CD4-positive, alpha-beta T cell treated with Interleukin-4 for 1 hour (primary cell): Measurements from ENCODE around the gene RALGPS1.

ENCODE experiments used
- DNase-seq, 2 donors: peaks; one replicate each; pipeline ENCODE4 v3.0.0-alpha.2; 2020 to 2022

RALGPS1 gene

DNA sequence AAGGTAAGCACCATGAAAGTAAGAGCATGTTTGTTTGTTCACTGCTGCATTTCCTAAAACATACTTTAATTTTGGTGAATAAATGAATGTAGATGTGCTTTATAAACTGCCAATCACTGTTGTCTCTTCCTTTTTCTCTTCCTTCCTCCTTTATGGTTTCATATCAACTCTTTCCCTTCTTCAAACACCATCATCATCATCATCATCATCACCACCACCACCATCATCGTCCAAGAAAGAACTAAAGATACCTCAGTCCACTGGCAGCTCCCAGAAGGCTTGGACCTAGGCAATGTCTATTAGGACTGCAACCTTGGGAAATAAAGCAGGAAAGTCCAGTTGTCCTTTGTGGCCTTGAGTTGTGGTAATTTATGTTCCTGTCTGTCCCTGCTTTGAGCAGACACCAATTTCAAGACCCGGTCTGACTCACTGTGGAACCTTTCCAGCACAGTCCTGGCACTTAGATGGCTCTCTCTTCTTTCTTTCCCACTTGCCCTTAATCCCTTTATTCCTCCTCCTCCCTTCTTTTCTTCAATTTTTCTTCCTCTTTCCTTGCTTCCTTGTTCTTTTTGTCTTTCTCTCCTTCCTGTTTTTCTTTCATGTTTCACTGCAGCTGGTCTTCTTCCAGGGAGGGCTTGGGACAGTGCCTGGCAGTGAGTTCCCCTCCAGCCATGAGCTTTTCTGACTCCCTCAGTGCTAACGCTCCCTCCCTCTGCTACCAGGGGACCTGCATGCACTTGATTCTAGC is 108.5 kb downstream of the RALGPS1 start:
- no peak for DNase-seq

DNA sequence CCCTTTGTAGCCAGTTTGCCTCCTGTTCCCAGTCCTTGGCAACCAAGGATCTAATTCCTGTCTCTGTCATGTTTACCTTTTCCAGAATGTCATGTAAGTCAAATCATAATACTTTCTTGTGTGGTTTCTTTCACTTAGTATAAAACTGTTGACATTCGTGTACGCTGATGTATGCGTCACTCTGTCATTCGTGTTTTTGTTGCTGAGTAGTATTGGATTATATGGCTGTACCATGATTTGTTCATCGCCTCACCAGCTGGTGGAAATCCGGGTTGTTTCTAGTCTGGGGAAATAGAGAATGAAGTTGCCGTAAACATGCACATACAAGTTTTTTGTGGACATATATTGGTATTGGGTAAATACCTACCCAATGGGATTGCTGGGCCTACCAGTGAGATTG is 110.5 kb downstream of the RALGPS1 start:
- DNase-seq = no peak

DNA sequence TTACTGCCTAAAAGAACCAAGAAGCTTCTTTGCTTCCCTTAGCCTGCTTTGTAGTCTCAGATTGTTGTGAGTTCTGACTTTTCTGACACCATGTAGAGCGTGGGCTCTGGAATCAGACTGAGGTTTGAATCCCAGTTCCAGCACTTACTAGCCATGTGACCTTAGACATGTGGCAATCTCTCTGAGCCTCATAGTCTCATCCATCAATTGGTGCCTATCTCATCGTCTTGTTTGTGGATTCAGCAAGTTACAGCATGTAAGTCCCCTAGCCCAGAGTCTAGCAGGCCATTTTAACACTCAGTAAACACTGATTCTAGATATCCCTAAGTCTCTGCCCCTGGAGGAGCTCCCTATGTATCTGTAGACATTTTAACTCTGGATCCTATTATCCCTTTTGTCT is 113.1 kb downstream of the RALGPS1 start:
- no peak for DNase-seq

DNA sequence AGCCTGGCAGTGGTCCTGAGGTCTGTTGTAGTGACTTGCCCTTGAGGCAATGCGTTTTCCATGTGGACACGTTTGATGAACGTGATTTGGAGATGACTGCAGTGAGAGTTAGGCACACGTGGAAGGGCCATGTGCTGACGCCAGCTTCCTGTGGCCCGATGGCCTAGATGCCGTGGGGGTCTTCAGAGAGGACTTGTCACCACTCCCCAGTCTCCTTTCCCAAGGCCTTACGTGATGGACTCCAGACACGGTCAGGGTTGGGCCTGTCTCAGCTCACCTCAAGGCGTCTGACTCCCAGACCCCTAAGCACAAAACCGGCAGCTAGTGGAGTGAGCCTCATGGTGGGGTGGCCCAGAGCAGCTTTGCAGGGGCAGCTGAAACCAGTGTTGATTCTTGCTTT is 115.0 kb downstream of the RALGPS1 start:
- no peak for DNase-seq

DNA sequence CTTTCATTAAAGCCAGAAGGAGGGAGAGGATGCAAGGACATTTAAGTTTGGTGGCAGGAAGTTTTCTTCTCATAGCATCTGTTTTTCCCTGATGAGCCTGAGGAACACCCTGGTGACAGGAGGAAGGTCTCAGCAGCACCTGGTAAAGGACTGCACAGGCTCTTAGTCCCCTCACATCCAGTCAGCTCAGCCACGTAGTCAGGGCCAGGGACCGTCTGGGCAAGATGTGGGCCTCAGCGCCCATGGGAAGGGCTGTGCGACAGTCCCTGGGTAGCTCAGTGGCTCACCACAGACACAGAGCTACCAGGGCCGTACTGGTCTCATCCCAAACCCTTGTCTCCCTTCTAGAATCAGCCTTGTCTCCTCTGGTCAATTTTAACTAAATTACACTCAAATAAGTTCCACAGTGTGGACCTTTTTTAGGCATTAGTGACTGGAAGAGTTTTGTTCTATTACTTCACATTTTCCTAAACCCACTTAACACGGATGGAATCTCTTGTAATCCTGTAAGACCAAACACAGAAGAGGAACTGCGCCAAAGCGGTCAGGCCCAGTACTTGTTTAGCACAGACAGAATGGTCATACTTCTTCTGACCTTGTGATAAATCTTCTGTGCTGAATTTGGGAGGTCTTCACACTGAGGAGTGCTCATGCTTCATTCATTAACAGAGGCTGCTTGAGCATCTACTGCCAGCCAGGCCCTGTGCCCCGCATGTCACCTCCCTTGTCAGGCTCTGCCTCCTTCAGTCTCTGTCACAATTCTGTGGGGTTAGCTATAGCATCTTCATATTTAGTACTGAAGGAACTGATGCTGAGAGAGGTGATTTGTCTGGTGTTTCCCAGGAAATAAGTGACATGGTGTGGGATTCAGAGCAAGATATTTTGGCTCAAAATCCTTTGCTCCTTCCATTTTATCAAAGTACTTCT is 116.5 kb downstream of the RALGPS1 start:
- no peak for DNase-seq

DNA sequence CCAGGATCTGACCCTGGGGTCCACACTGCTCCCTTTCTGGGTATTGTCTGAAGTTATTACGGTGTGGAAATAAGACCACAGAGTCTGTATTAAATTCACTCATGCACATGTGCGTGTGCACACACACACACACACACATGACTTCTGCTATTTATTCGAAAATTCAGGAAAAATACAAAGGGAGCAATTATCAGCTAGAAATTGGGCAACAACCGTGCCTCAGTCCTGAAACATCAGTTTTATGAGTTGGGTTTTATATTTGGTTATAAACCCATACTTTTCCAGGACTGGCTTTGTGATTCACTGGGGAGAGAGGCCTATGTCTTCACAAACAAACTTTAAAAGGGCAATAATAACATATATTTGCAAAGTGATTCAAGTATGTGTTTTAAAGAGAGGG is 117.7 kb downstream of the RALGPS1 start:
- DNase-seq = no peak

DNA sequence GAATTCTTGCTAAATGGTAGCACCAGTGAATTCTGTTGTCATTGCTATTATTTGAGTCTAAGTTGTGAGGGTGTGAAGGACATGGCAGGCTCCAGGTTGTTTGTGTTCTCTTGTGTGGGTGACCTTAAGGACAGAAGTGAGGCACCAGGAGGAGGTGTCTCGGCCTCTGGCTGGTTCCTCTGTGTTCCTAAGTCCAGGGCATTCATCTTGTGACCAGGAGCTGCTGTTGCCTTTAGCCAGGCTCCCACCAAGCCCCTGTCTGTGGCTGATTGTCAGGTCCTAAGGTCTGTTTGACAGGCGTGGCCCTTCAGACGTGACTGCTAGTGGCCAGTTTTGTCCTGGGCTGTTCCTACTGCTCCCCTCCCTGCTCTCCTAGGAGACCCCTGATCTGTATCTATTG is 118.5 kb downstream of the RALGPS1 start:
- DNase-seq = no peak

DNA sequence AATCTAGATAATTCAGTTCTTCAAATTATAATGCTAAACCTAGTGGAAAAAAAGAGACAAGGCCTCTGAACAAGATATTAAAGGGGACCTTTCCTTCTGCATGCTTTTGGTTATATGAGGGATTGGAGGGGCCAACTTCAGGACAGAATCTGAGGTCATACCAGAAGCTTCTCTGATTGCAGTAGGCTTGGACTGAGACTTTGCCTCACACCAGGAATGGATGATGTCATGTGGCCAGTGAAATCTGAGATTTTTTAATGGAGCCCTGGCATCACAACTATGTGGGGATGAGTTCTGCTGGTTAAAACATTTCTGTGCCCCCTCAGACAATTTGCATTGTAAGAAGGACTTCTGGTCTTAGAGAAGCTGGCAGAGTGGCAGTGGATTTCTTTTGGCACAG is 119.2 kb downstream of the RALGPS1 start:
- no peak for DNase-seq

DNA sequence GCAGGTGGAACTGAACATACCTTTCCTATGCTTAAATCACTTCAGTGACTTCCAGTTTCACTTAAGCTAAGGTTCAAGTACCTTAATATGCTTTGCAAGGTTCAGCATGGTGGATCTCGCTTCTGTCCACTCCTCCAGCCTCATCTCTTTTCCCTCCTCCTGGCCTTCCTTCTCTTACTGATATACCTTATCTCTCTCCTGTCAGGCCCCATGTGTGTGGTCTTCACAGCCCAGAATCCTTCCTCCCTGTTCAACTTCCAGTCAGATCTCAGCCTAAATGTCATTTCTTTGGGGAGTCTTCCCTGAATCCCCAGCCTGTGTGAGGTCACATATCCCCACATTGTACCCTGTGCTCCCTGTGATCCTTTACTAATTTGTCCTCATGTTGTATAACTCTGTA is 120.1 kb downstream of the RALGPS1 start:
- no peak for DNase-seq

DNA sequence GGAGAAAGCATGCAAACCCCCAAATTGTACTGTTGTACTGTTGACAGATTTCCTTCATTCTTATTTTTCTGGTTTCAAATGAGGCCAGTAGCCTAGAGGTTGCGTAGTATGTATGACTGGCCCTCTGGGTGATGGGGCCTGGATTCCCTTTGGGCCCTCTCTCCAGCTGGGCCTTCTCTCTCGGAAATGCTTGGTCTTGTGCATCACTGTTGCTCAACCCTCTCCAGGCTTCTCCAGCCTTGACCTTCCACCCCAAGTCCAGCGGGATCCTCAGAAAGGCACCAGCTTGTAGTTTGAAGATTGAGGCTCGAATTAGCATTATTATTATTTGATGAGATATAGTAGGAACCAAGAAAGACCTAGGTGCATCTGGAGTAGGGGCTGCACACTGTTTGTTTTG is 120.8 kb downstream of the RALGPS1 start:
- DNase-seq = no peak

DNA sequence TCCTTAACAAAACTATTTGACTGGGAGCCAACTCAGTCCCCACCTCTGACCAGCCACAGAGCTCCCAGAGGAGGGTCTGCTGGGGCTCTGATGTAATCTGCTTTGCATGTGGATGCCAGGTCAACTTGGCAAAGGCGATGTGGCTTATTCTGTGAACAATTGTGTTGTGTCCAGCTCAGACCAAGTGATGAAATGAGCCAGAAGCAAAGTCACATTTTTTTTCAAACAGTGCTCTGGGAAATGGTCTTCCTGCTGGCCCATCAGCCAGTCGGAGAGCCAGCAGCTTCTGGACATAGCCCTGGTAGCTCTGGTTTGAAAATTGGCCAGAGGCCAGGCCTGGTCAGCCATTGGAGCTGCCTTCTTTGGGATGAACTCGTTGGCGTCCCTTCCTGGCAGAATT is 121.4 kb downstream of the RALGPS1 start:
- DNase-seq = no peak

DNA sequence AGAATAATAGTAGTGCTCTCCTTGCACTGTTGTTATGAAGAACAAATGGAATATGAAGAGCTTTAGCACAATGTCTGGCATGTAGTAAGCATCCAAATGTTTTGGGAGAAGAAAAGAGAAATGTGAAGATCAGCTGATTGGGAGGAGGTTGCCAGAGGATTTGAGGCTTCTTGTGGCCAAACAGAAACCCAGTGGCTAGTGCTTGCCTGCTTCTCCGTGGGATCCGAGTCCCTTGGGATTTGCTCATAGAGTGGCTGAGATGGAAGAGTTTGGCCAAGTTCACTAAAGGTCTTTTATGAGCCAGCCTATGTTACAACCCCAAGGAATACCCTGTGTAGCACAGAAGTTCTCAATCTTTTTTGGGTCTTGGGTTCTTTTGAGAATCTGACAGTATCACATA is 121.9 kb downstream of the RALGPS1 start:
- no peak for DNase-seq

DNA sequence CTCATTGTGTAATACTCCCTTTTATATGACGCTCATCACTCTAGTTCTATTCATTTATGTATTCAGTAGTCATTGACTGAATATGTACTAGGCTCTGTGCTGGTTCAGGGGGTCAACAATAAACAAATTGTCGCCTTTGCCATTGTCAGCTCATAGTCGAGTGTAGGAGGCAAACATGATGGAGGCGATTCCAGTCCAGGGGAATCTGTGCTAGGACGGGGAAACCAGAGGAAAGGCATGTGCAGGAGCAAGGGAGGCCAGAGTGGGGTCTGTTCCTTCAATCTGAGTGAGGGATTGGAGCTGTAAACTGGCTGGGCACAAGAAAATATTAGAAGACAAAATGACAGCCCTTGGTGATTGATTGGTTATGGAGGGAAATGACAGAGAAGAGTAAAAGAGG is 123.9 kb downstream of the RALGPS1 start:
- DNase-seq = no peak

DNA sequence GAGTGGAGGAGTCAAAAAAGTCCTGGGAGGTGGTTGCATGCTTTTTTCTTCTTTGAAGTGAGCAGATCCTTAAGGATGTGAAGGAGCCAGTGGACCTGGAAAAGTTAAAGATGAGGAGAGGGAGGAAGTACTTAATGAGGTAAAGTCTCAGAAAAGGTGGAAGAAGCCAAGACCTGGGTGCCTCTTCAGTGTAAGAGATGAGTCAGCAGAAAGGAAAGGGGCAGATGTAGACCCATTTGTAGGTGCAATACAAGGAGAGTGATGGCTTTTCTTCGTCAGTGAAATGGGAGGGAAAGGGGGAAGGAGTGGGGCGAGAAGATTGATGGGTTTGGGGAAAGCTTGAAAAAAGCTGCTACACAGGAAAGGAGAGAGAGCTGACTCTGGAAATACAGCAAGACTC is 124.9 kb downstream of the RALGPS1 start:
- DNase-seq = no peak

DNA sequence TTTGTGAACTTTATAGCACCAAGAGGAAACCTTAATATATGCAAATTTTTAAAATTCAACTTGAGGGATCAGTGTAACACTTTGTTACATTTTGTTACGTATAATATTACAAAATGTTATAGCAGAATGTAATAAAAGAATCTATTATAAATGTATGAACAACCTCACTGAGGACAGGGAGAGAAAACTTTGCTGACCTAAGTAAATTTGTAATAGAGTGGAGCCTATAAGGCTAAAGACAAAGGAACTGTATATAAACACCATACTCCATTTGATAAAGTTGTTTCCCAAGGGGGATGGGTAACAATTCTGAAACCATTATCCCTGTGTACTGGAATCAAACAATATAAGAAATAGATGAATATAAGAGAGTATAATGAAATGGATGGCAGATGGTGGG is 130.6 kb downstream of the RALGPS1 start:
- DNase-seq = no peak

DNA sequence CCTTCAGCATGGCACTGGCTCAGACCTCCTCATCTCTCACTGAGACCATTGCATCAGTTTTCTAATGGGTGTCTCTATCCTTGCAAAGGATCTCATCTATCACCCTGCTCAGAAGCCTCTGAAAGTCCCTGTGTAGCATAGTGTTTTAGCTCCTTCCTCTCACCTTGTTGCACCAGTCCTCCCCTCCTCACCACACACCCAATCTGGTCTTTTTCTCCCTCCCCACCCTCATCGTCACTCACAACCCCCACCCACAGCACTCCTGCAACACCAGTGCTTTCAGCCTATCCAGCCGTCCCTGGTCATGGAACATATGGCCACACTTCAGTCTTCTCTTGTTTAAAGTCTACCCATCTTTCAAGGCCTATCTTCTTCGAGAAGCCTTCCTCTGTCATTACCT is 133.4 kb downstream of the RALGPS1 start:
- no peak for DNase-seq

DNA sequence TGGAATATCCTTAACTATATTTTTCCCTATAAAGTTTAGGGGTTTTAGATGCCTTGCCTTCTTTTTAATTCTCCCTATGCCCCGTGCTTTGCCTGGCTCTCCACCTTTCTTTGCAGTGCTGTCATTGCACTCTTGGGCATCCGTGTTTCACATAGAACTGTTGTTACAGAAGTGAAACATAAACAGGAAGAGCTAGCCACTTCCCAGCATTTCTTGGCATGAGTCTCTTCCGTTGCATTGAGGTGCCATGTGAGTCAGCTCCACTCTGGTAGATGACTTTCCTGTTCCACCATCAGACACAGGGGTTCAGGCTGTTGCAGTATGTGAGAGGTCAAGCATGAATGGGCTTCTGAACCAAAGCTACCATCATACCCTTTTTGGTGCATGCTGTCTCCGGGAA is 134.5 kb downstream of the RALGPS1 start:
- DNase-seq = peak; percentile 30 to 39

DNA sequence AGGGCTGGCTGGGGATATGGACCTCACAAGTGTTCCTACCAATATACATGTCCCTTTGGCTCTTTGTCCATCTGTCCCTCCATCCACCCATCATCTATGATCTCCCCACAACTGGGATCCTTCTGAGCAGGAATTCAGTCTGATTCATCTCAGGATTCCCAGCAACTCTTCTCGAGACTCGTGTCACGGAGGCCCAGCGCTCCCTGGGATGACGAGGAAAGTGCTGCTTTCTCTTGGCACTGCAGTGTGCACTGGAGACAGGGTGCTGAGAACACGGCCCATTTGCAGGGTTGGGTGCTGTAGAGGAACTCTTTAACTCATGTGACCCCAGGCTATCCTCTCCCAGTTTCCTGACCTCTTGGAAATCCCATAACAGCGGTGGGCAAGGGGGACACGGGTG is 135.0 kb downstream of the RALGPS1 start:
- no peak for DNase-seq

DNA sequence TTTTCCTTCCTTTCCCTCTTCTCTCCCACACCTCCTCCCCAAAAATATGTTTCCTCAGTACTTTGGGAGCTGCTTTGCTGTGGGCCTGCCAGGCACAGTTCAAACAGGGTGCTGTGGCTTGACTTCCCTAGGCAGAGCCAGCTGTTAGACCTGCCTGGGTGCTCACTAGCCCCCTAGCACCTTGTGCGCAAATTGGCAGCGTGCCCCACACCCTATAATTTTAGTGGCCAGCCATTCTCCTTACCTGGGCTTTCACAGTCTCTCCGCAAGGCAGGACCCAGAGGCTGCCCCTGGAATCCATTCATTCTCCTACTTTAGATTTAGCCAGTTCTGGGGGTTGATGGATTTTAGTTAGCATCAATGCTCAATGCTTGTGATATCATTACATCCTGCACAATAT is 135.6 kb downstream of the RALGPS1 start:
- no peak for DNase-seq

DNA sequence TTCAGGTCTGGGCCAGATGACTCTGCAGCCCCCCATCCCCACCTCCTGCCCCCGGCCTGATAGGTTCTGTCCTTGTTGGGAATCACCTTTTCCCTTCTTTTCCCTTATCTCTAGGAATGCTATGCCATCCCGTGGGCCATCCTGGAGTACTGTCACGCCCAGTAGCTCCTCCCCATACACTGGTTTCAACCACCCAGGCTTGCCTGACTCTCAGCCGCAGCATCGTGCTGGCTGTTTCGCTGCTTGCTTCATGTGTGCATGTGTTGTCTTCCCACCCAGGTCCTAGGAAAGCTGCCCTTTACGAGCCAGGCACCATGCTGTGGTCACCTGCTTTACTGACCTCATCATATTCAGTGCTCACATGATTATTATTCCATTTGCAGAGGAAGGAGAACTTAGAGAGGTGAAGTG is 136.0 kb downstream of the RALGPS1 start:
- DNase-seq = no peak

DNA sequence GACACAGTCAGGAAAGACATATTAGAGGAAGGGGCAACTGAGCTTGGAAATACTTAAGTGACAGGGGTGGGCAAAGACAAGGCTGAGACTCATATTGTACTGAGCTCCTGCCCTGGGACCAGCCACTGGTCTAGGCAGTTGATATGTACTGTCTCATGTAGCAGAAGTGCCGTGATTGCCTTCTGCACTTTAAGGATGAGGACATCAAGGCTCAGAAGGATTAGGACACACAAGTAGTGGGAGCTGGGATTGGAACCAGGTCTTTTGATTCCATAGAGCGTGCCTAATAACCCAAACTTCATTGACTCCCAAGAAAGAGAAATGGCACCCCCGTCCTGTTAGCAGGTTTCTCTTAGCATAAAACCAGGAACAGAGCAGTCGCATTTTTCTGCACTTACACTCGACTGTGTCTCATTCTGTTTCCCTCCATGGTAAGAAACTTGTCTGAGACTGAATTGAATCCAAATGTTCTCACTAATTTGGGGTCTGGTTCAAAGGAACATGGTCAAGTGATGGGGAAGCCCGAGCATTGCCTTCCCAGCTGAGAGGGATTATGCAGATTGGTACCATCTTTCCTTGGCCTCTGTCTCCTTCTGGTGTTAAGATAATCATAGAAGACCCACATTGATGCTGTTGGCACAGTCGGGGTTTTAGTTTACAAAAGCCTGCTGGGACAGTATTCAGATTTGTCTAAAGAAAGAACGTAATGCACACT is 137.5 kb downstream of the RALGPS1 start:
- DNase-seq = no peak

DNA sequence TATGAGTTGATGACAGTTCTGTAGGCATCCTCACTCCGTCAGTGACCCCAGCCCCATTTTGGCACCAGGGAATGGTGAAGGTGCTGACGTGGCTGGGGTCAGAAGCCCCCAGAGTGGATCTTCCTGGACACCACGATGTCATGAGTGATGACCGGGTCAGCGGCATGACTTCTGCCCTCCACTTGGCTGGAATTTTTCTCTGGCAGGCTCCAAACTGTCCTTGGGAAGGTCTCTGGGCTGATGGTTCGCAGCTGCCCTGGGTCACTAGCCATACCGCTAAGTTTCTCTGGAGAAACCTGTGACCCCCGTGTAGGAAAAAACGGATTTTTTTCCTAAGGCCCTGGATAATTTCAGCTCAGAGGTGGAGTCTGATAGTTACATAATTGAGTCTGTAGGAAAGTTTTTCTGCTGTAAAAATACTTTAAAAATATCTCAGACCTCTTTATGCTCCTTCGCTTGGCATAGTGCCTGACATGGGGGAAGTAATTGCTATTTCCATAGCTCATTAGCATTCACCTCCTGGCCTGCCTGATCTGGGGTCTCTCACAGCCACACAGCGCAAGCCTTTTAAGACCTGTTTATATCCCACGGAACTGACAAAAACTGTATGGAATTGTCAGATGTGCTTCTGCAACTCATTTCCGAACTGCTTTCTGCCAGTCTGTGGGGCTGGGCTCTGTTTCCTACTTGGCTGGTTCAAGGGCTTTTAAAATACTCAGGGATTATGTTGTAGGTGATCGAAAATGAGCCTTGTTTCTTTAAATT is 138.7 kb downstream of the RALGPS1 start:
- DNase-seq = no peak

DNA sequence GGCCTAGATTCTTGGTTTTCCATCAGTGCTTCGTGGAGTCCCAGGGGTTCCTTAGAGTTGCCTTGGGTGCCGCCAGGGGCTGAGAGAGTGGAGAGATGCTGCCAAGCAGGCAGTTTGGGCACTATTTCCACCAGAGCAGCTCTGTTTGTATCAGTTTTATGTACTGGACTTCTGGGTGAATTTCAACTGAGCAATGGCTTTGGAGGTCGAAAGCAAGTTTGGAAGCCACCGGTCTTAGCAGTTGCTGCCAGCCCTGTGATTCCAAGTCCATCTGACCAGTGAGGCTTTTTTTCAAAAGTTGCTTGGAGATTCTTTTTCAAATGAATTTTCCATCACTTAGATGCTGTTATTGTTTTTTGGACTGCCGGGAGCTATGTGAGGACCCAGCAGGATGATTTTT is 139.4 kb downstream of the RALGPS1 start:
- DNase-seq = no peak
